ENCODE measurements around the gene PAPSS1.
"Not testable (repeated sequence)": the region's sequence is repeated elsewhere in the genome, so short reads cannot be mapped to it uniquely, and the experiment has no call there.

- not testable (repeated sequence) for TF ChIP-seq CTCF (IDR thresholded peaks at IDR 0.05; ENCODE audit: borderline replicate concordance, extremely low read depth, low read length, poor library complexity, severe bottlenecking); EZH2 (IDR thresholded peaks at IDR 0.05; ENCODE audit: borderline replicate concordance, low read depth, low read length, severe bottlenecking)
These were observed 23.8 kb downstream of the PAPSS1 start for GRCh38 chr4:107696187-107696586.

Data from DND-41 (cell line).